ENCODE results near the gene SH3D21. TPM values are rescaled to one million over a fixed set of nuclear protein-coding genes. Genes with fewer than 3 reads are reported as not detected.
A peak's percentile ranks its signal among the peaks of the same experiment; 100 is the strongest.

Gene SH3D21
- total and polyA plus RNA-seq, 3 experiments from 2014 or later = 2.5 to 2.6 TPM; not detected in 1

- Mint-ChIP-seq H3K9me3 (no peaks in the 10 kb centered on the region), H3K27ac (peak overlapping the region in 3 of 8 donors; percentile 38 to 94 (median 52)), H3K4me3 (no peak overlapping the region), H3K27me3 (peaks cover 0 to 2% of the 10 kb centered on the region in 2 donors), H3K36me3 (peaks cover 3 to 78% (median 13%) of the 10 kb centered on the region in 3 donors), H3K4me1 (peaks cover 8 to 11% (median 11%) of the 10 kb centered on the region in 3 donors)
- H3K9me3 ChIP-seq (ENCODE audit: low read length) = no peaks in the 10 kb centered on the region
- no peaks in the 10 kb centered on the region for H3K27me3 ChIP-seq (ENCODE audit: insufficient read depth, low read length, poor library complexity, severe bottlenecking)
- ChIA-PET CTCF (interaction anchor here (1.3 to 3.3 kb wide), 2 partner anchors 11 to 15 kb away, joined by 5 to 11 read pairs; no protein-coding TSS in a partner anchor), POLR2A (no interaction called here)
- H3K27ac ChIP-seq (ENCODE audit: low read depth, low read length) = no peak overlapping the region
- DNase-seq = no peak
- H3K36me3 ChIP-seq (ENCODE audit: insufficient read depth, low read length) = peaks cover 45% of the 10 kb centered on the region
- H3K4me3 ChIP-seq (ENCODE audit: low read length) = no peak overlapping the region
- peaks cover 21% of the 10 kb centered on the region for H3K4me1 ChIP-seq (ENCODE audit: insufficient read depth, low read length)
Measured at GRCh38 chr1:36352910-36353878, 47.0 kb downstream of the SH3D21 start.

- Mint-ChIP-seq H3K27ac (peak overlapping the region in 1 of 8 donors; percentile 24), H3K36me3 (peaks cover 0 to 80% (median 10%) of the 10 kb centered on the region in 3 donors), H3K4me1 (peaks cover 8 to 12% (median 11%) of the 10 kb centered on the region in 3 donors), H3K27me3 (peaks cover 0 to 2% of the 10 kb centered on the region in 2 donors), H3K9me3 (no peaks in the 10 kb centered on the region), H3K4me3 (no peak overlapping the region)
- ChIA-PET POLR2A (interaction anchor here (0.5 kb wide), 1 partner anchor 83 kb away, joined by 3 read pairs; no protein-coding TSS in a partner anchor), CTCF (interaction anchor here (1.0 to 3.3 kb wide), 2 partner anchors 12 to 14 kb away, joined by 5 to 11 read pairs; no protein-coding TSS in a partner anchor)
- Histone ChIP-seq H3K27ac (ENCODE audit: low read depth, low read length) (no peak overlapping the region), H3K4me1 (ENCODE audit: insufficient read depth, low read length) (peaks cover 25% of the 10 kb centered on the region), H3K9me3 (ENCODE audit: low read length) (no peaks in the 10 kb centered on the region), H3K4me3 (ENCODE audit: low read length) (no peak overlapping the region), H3K27me3 (ENCODE audit: insufficient read depth, low read length, poor library complexity, severe bottlenecking) (no peaks in the 10 kb centered on the region), H3K36me3 (ENCODE audit: insufficient read depth, low read length) (peaks cover 46% of the 10 kb centered on the region)
- no peak for DNase-seq
Measured at GRCh38 chr1:36354486-36354885, 48.3 kb downstream of the SH3D21 start.

GRCh38 chr1:36355811-36356210 lies 49.6 kb downstream of the SH3D21 start:
- peaks cover 46% of the 10 kb centered on the region for H3K36me3 ChIP-seq (ENCODE audit: insufficient read depth, low read length)
- Mint-ChIP-seq H3K9me3 (no peaks in the 10 kb centered on the region), H3K4me3 (no peak overlapping the region), H3K36me3 (peaks cover 0 to 82% (median 14%) of the 10 kb centered on the region in 3 donors), H3K4me1 (peaks cover 4 to 13% (median 6%) of the 10 kb centered on the region in 3 donors), H3K27ac (peak overlapping the region in 4 of 8 donors; percentile 0 to 57 (median 30)), H3K27me3 (peaks cover 0 to 2% of the 10 kb centered on the region in 2 donors)
- no peak overlapping the region for H3K27ac ChIP-seq (ENCODE audit: low read depth, low read length)
- no peak overlapping the region for H3K4me3 ChIP-seq (ENCODE audit: low read length)
- H3K9me3 ChIP-seq (ENCODE audit: low read length) = no peaks in the 10 kb centered on the region
- no peak for DNase-seq
- ChIA-PET CTCF (interaction anchor here (3.3 kb wide), 1 partner anchor 12 kb away, joined by 11 read pairs; no protein-coding TSS in a partner anchor), POLR2A (no interaction called here)
- peaks cover 19% of the 10 kb centered on the region for H3K4me1 ChIP-seq (ENCODE audit: insufficient read depth, low read length)
- H3K27me3 ChIP-seq (ENCODE audit: insufficient read depth, low read length, poor library complexity, severe bottlenecking) = no peaks in the 10 kb centered on the region

GRCh38 chr1:36358514-36359084 lies 52.4 kb downstream of the SH3D21 start:
- ChIA-PET POLR2A (no interaction called here), CTCF (no interaction called here)
- H3K27ac ChIP-seq (ENCODE audit: low read depth, low read length) = no peak overlapping the region
- peak overlapping the region in 1 of 8 donors; percentile 65 for H3K27ac Mint-ChIP-seq
- peaks cover 0 to 2% of the 10 kb centered on the region in 2 donors for H3K27me3 Mint-ChIP-seq
- H3K36me3 ChIP-seq (ENCODE audit: insufficient read depth, low read length) = peaks cover 48% of the 10 kb centered on the region
- H3K4me1 Mint-ChIP-seq = peaks cover 0 to 7% (median 0%) of the 10 kb centered on the region in 3 donors
- no peaks in the 10 kb centered on the region for H3K9me3 ChIP-seq (ENCODE audit: low read length)
- DNase-seq = no peak
- no peaks in the 10 kb centered on the region for H3K27me3 ChIP-seq (ENCODE audit: insufficient read depth, low read length, poor library complexity, severe bottlenecking)
- no peaks in the 10 kb centered on the region for H3K9me3 Mint-ChIP-seq
- H3K4me3 ChIP-seq (ENCODE audit: low read length) = no peak overlapping the region
- H3K4me3 Mint-ChIP-seq = no peak overlapping the region
- peaks cover 3 to 87% (median 16%) of the 10 kb centered on the region in 3 donors for H3K36me3 Mint-ChIP-seq
- peaks cover 9% of the 10 kb centered on the region for H3K4me1 ChIP-seq (ENCODE audit: insufficient read depth, low read length)

GRCh38 chr1:36359383-36359782 lies 53.2 kb downstream of the SH3D21 start:
- H3K4me1 ChIP-seq (ENCODE audit: insufficient read depth, low read length) = peaks cover 9% of the 10 kb centered on the region
- Mint-ChIP-seq H3K27ac (peak overlapping the region in 3 of 8 donors; percentile 58 to 79 (median 78)), H3K36me3 (peaks cover 3 to 83% (median 13%) of the 10 kb centered on the region in 3 donors), H3K9me3 (no peaks in the 10 kb centered on the region), H3K4me3 (no peak overlapping the region), H3K4me1 (peaks cover 0 to 7% (median 0%) of the 10 kb centered on the region in 3 donors), H3K27me3 (peaks cover 0 to 2% of the 10 kb centered on the region in 2 donors)
- ChIA-PET CTCF (interaction anchor here (1.2 kb wide), 1 partner anchor 17 kb away, joined by 4 read pairs; no protein-coding TSS in a partner anchor), POLR2A (no interaction called here)
- no peaks in the 10 kb centered on the region for H3K9me3 ChIP-seq (ENCODE audit: low read length)
- no peak overlapping the region for H3K27ac ChIP-seq (ENCODE audit: low read depth, low read length)
- H3K27me3 ChIP-seq (ENCODE audit: insufficient read depth, low read length, poor library complexity, severe bottlenecking) = no peaks in the 10 kb centered on the region
- peaks cover 43% of the 10 kb centered on the region for H3K36me3 ChIP-seq (ENCODE audit: insufficient read depth, low read length)
- H3K4me3 ChIP-seq (ENCODE audit: low read length) = no peak overlapping the region
- DNase-seq = no peak

- no peaks in the 10 kb centered on the region for H3K27me3 ChIP-seq (ENCODE audit: insufficient read depth, low read length, poor library complexity, severe bottlenecking)
- H3K9me3 ChIP-seq (ENCODE audit: low read length) = no peaks in the 10 kb centered on the region
- Mint-ChIP-seq H3K4me1 (peaks cover 0 to 7% (median 0%) of the 10 kb centered on the region in 3 donors), H3K27me3 (peaks cover 0 to 2% of the 10 kb centered on the region in 2 donors), H3K36me3 (peaks cover 3 to 77% (median 11%) of the 10 kb centered on the region in 3 donors), H3K4me3 (no peak overlapping the region), H3K27ac (peak overlapping the region in 3 of 8 donors; percentile 55 to 79 (median 78)), H3K9me3 (no peaks in the 10 kb centered on the region)
- H3K27ac ChIP-seq (ENCODE audit: low read depth, low read length) = no peak overlapping the region
- POLR2A ChIA-PET = no interaction called here
- H3K4me1 ChIP-seq (ENCODE audit: insufficient read depth, low read length) = peaks cover 9% of the 10 kb centered on the region
- H3K4me3 ChIP-seq (ENCODE audit: low read length) = no peak overlapping the region
- DNase-seq = peak in 1 of 5 donors; percentile 22
- H3K36me3 ChIP-seq (ENCODE audit: insufficient read depth, low read length) = peaks cover 36% of the 10 kb centered on the region
- CTCF ChIA-PET = interaction anchor here (1.2 to 1.3 kb wide), 2 partner anchors 9 to 17 kb away, joined by 4 to 6 read pairs; no protein-coding TSS in a partner anchor
Measured at GRCh38 chr1:36359911-36360550, 53.9 kb downstream of the SH3D21 start.

- Histone ChIP-seq H3K9me3 (ENCODE audit: low read length) (no peaks in the 10 kb centered on the region), H3K36me3 (ENCODE audit: insufficient read depth, low read length) (peaks cover 10% of the 10 kb centered on the region), H3K4me1 (ENCODE audit: insufficient read depth, low read length) (peaks cover 51% of the 10 kb centered on the region), H3K27me3 (ENCODE audit: insufficient read depth, low read length, poor library complexity, severe bottlenecking) (no peaks in the 10 kb centered on the region), H3K4me3 (ENCODE audit: low read length) (no peak overlapping the region), H3K27ac (ENCODE audit: low read depth, low read length) (no peak overlapping the region)
- Mint-ChIP-seq H3K27me3 (no peaks in the 10 kb centered on the region), H3K9me3 (no peaks in the 10 kb centered on the region), H3K4me1 (peaks cover 38 to 50% (median 49%) of the 10 kb centered on the region in 3 donors), H3K36me3 (peaks cover 3 to 44% (median 3%) of the 10 kb centered on the region in 3 donors), H3K27ac (peak overlapping the region in 7 of 8 donors; percentile 47 to 95 (median 88)), H3K4me3 (no peak overlapping the region)
- no peak for DNase-seq
- ChIA-PET POLR2A (no interaction called here), CTCF (interaction anchor here (1.8 kb wide), 1 partner anchor 15 kb away, joined by 5 read pairs; no protein-coding TSS in a partner anchor)
Measured at GRCh38 chr1:36365381-36365780, 59.2 kb downstream of the SH3D21 start.
